Thoracic aorta endothelial cell (primary cell): ENCODE measurements around the gene PLA2G5. TPM values are rescaled to one million over a fixed set of nuclear protein-coding genes. Genes with fewer than 3 reads are reported as not detected.

Experiments used
- total RNA-seq: library from RNA; depleted of rRNA; stranded (reverse); fragments of >200 nt; gene quantifications from 2 replicates; pipeline ENCODE4 v1.2.3, GENCODE V29; 2012

PLA2G5 gene
- total RNA-seq = 0.36 TPM in 1 of 2 replicates, not detected in the other

GRCh38 chr1:20069874-20070273, at the start of gene PLA2G5:
PLA2G5 (plus strand) TSS chr1:20070194; CDS start chr1:20084831, 14,637 bp downstream.

GRCh38 chr1:20119347-20119746, 49.4 kb downstream of the PLA2G5 start, which contains the start of gene PLA2G2D:
PLA2G2D (minus strand) TSS chr1:20119536; CDS start chr1:20119498, 38 bp downstream.

GRCh38 chr1:20138961-20139550, 69.1 kb downstream of the PLA2G5 start, which contains the start of gene PLA2G2F:
PLA2G2F (plus strand) TSS chr1:20139323; CDS start chr1:20139428, 105 bp downstream.

Other genes with a start within 250 kb of the PLA2G5 start
- 7.2 and 8.9 TPM in 2 replicates for gene OTUD3, start 187.8 kb upstream of the PLA2G5 start, total RNA-seq
- not detected in 2 replicates for gene PLA2G2E, start 146.6 kb upstream of the PLA2G5 start, total RNA-seq
- not detected in 2 replicates for gene PLA2G2A, start 90.6 kb upstream of the PLA2G5 start, total RNA-seq
- gene PLA2G2D, start 49.3 kb downstream of the PLA2G5 start, total RNA-seq = not detected in 2 replicates
- not detected in 2 replicates for gene PLA2G2F, start 69.1 kb downstream of the PLA2G5 start, total RNA-seq
- 0.07 TPM in 1 of 2 replicates, not detected in the other for gene UBXN10, start 115.9 kb downstream of the PLA2G5 start, total RNA-seq
- not detected in 2 replicates for gene PLA2G2C, start 116.3 kb downstream of the PLA2G5 start, total RNA-seq
- not detected in 2 replicates for gene VWA5B1, start 220.7 kb downstream of the PLA2G5 start, total RNA-seq